GM23338 (cell line): ENCODE measurements around the gene NOTCH1. TPM values are rescaled to one million over a fixed set of nuclear protein-coding genes. Genes with fewer than 3 reads are reported as not detected.

Experiments
- ATAC-seq: fragments of 200-7000 bp; cut with Tn5 transposase; 3 replicates; pipeline ENCODE4 v1.9.1; 2020
- DNase-seq: peaks from one replicate; pipeline ENCODE4 v3.0.0-alpha.2; 2015; ENCODE audit warnings: low spot score
- H2AFZ ChIP-seq: fragments of 200-600 bp; sonication (generic); 2 replicates; pipeline ENCODE4 v1.8.0; 2016; ENCODE audit warnings: antibody characterized with exemption, mild to moderate bottlenecking, moderate library complexity
- H3F3A ChIP-seq: fragments of 200-600 bp; sonication (generic); replicated peaks from 2 replicates; pipeline ENCODE4 v1.8.0; 2017; ENCODE audit warnings: antibody characterized with exemption, mixed run types, low read depth
- H3K27ac ChIP-seq: fragments of 200-600 bp; sonication (generic); 2 replicates; pipeline ENCODE4 v1.6.1; 2016; ENCODE audit warnings: low read depth
- H3K27me3 ChIP-seq: fragments of 200-600 bp; sonication (generic); 2 replicates; pipeline ENCODE4 v1.8.0; 2016; ENCODE audit warnings: mild to moderate bottlenecking, mixed run types, moderate library complexity; ENCODE audit not compliant: insufficient read depth
- H3K36me3 ChIP-seq: fragments of 200-600 bp; sonication (generic); 2 replicates; pipeline ENCODE4 v1.8.0; 2016; ENCODE audit warnings: mild to moderate bottlenecking; ENCODE audit not compliant: insufficient read depth
- H3K4me1 ChIP-seq: fragments of 200-600 bp; sonication (generic); 2 replicates; pipeline ENCODE4 v1.8.0; 2016; ENCODE audit warnings: mild to moderate bottlenecking, moderate library complexity; ENCODE audit not compliant: insufficient read depth
- H3K4me2 ChIP-seq: fragments of 200-600 bp; sonication (generic); 2 replicates; pipeline ENCODE4 v1.7.1; 2017; ENCODE audit warnings: mixed run types
- H3K4me3 ChIP-seq: fragments of 200-600 bp; sonication (generic); 2 replicates; pipeline ENCODE4 v1.6.1; 2016; ENCODE audit warnings: mixed run types
- H3K79me2 ChIP-seq: fragments of 200-600 bp; sonication (generic); replicated peaks from 2 replicates; pipeline ENCODE4 v1.8.0; 2017; ENCODE audit warnings: mild to moderate bottlenecking; ENCODE audit not compliant: insufficient read depth
- H3K9me2 ChIP-seq: fragments of 200-600 bp; sonication (generic); 2 replicates; pipeline ENCODE4 v1.8.0; 2017; ENCODE audit not compliant: insufficient read depth
- H4K20me1 ChIP-seq: fragments of 200-600 bp; sonication (generic); replicated peaks from 2 replicates; pipeline ENCODE4 v1.8.0; 2017; ENCODE audit warnings: mild to moderate bottlenecking; ENCODE audit not compliant: insufficient read depth
- H3K27ac Mint-ChIP-seq: 2 replicates; pipeline ENCODE4 v1.8.0; 2020; ENCODE audit warnings: inconsistent platforms, mild to moderate bottlenecking, moderate library complexity, mixed read lengths
- H3K27me3 Mint-ChIP-seq: 3 replicates; pipeline ENCODE4 v1.8.0; 2022; ENCODE audit warnings: low read depth, mild to moderate bottlenecking, moderate library complexity, mixed read lengths, inconsistent platforms; ENCODE audit not compliant: insufficient read depth, poor library complexity
- H3K36me3 Mint-ChIP-seq: 3 replicates; pipeline ENCODE4 v1.8.0; 2021; ENCODE audit warnings: low read depth, mild to moderate bottlenecking, inconsistent platforms, moderate library complexity, mixed read lengths
- H3K4me1 Mint-ChIP-seq: 3 replicates; pipeline ENCODE4 v1.8.0; 2020; ENCODE audit warnings: mild to moderate bottlenecking, inconsistent platforms, mixed read lengths
- H3K4me3 Mint-ChIP-seq: 3 replicates; pipeline ENCODE4 v1.8.0; 2021; ENCODE audit warnings: moderate library complexity, mild to moderate bottlenecking, inconsistent platforms, mixed read lengths
- H3K9me3 Mint-ChIP-seq: 3 replicates; pipeline ENCODE4 v1.8.0; 2020; ENCODE audit warnings: moderate library complexity, mild to moderate bottlenecking, inconsistent platforms, mixed read lengths
- ETS1 ChIP-seq: IDR thresholded peaks from 2 replicates; pipeline ENCODE4 v1.6.1; 2016; ENCODE audit warnings: antibody characterized with exemption
- EZH2 ChIP-seq: fragments of 200-600 bp; sonication (generic); IDR thresholded peaks from one replicate; pipeline ENCODE4 v1.8.0; 2017; ENCODE audit warnings: antibody characterized with exemption, mild to moderate bottlenecking, low read depth; ENCODE audit not compliant: unreplicated experiment
- EZH2phosphoT487 ChIP-seq: fragments of 200-600 bp; sonication (generic); IDR thresholded peaks from one replicate; pipeline ENCODE4 v1.8.1; 2018; ENCODE audit warnings: antibody characterized with exemption; ENCODE audit not compliant: unreplicated experiment
- JUNB ChIP-seq: IDR thresholded peaks from one replicate; pipeline ENCODE4 v1.6.1; 2016; ENCODE audit warnings: antibody characterized with exemption; ENCODE audit not compliant: unreplicated experiment
- NANOG ChIP-seq: IDR thresholded peaks from 2 replicates; pipeline ENCODE4 v1.6.1; 2016; ENCODE audit warnings: antibody characterized with exemption, borderline replicate concordance
- POLR2AphosphoS5 ChIP-seq: IDR thresholded peaks from 2 replicates; pipeline ENCODE4 v1.6.1; 2016; ENCODE audit warnings: antibody characterized with exemption, low read depth
- REST ChIP-seq: IDR thresholded peaks from one replicate; pipeline ENCODE4 v1.6.1; 2018; ENCODE audit warnings: antibody characterized with exemption; ENCODE audit not compliant: unreplicated experiment
- STAT1 ChIP-seq: IDR thresholded peaks from one replicate; pipeline ENCODE4 v1.6.1; 2016; ENCODE audit warnings: antibody characterized with exemption; ENCODE audit not compliant: unreplicated experiment
- ZNF114 ChIP-seq: fragments of 250-450 bp; sonication (Bioruptor Pico); IDR thresholded peaks from 2 replicates; pipeline ENCODE4 v1.5.0; 2020; ENCODE audit warnings: mild to moderate bottlenecking, moderate library complexity
- ZNF331 ChIP-seq: fragments of 250-450 bp; sonication (Bioruptor Pico); IDR thresholded peaks from 2 replicates; pipeline ENCODE4 v1.5.0; 2020; ENCODE audit warnings: low read depth, mild to moderate bottlenecking, moderate library complexity
- polyA plus RNA-seq: library from polyadenylated mRNA; unstranded; fragments of >200 nt; fragmentation: Nextera tagmentation; extraction: Ambion mirVana; gene quantifications from 2 replicates; pipeline ENCODE4 v1.2.1, GENCODE V29; 2016
- total RNA-seq: library from RNA; depleted of rRNA; stranded (reverse); fragments of >200 nt; shearing (Covaris generic); gene quantifications from 2 replicates; pipeline ENCODE4 v1.2.3, GENCODE V29; 2014
- TF ChIP-seq, protein P1 (sequence below), 2 experiments: fragments of 200-600 bp in 1 of 2; sonication (generic) in 1 of 2; conservative IDR thresholded peaks; 2 replicates each; pipeline versions ENCODE4 v1.5.1 to v1.6.1; 2016 to 2017; ENCODE audit warnings: antibody characterized with exemption in 2 of 2, low read depth in 2 of 2, mild to moderate bottlenecking in 2 of 2, moderate library complexity in 1 of 2

The NOTCH1 gene
- total and polyA plus RNA-seq, 2 experiments from 2014 or later, result 9.9 to 97.2 TPM

- Histone ChIP-seq H2AFZ (no peak overlapping the region), H3K9me2 (no peaks in the 10 kb centered on the region), H3K36me3 (no peaks in the 10 kb centered on the region), H4K20me1 (peaks cover 10% of the 10 kb centered on the region; the same call in 1 of the 2 replicates), H3F3A (peaks cover 4% of the 10 kb centered on the region; the same call in 1 of the 2 replicates), H3K27me3 (no peaks in the 10 kb centered on the region), H3K4me1 (peaks cover 3% of the 10 kb centered on the region; the same call in 1 of the 2 replicates), H3K27ac (no peak overlapping the region), H3K4me3 (no peak overlapping the region), H3K79me2 (peaks cover 76% of the 10 kb centered on the region), H3K4me2 (no peak overlapping the region)
- H3K27me3 Mint-ChIP-seq, result peaks cover 11% of the 10 kb centered on the region
- no peak for TF ChIP-seq POLR2AphosphoS5
- TF ChIP-seq ETS1, result no peak
- no peak for TF ChIP-seq ZNF331
- TF ChIP-seq STAT1, result no peak
- no peak for TF ChIP-seq NANOG
- no peak for TF ChIP-seq EZH2
- TF ChIP-seq REST, result no peak
- TF ChIP-seq, protein P1, sequence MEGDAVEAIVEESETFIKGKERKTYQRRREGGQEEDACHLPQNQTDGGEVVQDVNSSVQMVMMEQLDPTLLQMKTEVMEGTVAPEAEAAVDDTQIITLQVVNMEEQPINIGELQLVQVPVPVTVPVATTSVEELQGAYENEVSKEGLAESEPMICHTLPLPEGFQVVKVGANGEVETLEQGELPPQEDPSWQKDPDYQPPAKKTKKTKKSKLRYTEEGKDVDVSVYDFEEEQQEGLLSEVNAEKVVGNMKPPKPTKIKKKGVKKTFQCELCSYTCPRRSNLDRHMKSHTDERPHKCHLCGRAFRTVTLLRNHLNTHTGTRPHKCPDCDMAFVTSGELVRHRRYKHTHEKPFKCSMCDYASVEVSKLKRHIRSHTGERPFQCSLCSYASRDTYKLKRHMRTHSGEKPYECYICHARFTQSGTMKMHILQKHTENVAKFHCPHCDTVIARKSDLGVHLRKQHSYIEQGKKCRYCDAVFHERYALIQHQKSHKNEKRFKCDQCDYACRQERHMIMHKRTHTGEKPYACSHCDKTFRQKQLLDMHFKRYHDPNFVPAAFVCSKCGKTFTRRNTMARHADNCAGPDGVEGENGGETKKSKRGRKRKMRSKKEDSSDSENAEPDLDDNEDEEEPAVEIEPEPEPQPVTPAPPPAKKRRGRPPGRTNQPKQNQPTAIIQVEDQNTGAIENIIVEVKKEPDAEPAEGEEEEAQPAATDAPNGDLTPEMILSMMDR (conservative IDR thresholded peaks at IDR 0.05; ENCODE audit: low read depth in 2 of 2), result no peak
- TF ChIP-seq JUNB, result no peak
- no peaks in the 10 kb centered on the region for H3K9me3 Mint-ChIP-seq
- H3K36me3 Mint-ChIP-seq, result peaks cover 20% of the 10 kb centered on the region; the same call in 2 of the 3 replicates
- no peak overlapping the region for H3K4me3 Mint-ChIP-seq
- H3K27ac Mint-ChIP-seq, result no peak overlapping the region
- ATAC-seq, result no peak
- no peak for DNase-seq
- peaks cover 26% of the 10 kb centered on the region for H3K4me1 Mint-ChIP-seq
Observed at GRCh38 chr9:136535070-136535469, 10.8 kb downstream of the NOTCH1 start.

- Histone ChIP-seq H3K4me3 (no peak overlapping the region), H3F3A (peaks cover 4% of the 10 kb centered on the region; the same call in 1 of the 2 replicates), H3K27me3 (no peaks in the 10 kb centered on the region), H3K4me1 (peaks cover 7% of the 10 kb centered on the region; the same call in 1 of the 2 replicates), H3K36me3 (no peaks in the 10 kb centered on the region), H3K27ac (no peak overlapping the region), H3K9me2 (no peaks in the 10 kb centered on the region), H4K20me1 (peaks cover 4% of the 10 kb centered on the region; the same call in 1 of the 2 replicates), H3K79me2 (peaks cover 70% of the 10 kb centered on the region), H3K4me2 (no peak overlapping the region), H2AFZ (no peak overlapping the region)
- H3K27me3 Mint-ChIP-seq, result peaks cover 11% of the 10 kb centered on the region
- H3K27ac Mint-ChIP-seq, result peak overlapping the region; percentile 61
- ATAC-seq (no peak), DNase-seq (no peak)
- peaks cover 20% of the 10 kb centered on the region for H3K4me1 Mint-ChIP-seq
- H3K9me3 Mint-ChIP-seq, result no peaks in the 10 kb centered on the region
- H3K36me3 Mint-ChIP-seq, result peaks cover 14% of the 10 kb centered on the region; the same call in 2 of the 3 replicates
- H3K4me3 Mint-ChIP-seq, result no peak overlapping the region
- no peak for TF ChIP-seq POLR2AphosphoS5
- TF ChIP-seq ETS1, result no peak
- TF ChIP-seq, protein P1 (conservative IDR thresholded peaks at IDR 0.05; ENCODE audit: low read depth in 2 of 2), result no peak
- TF ChIP-seq EZH2, result no peak
- TF ChIP-seq ZNF331, result no peak
- no peak for TF ChIP-seq ZNF114 (CRISPR knock-in tag)
- no peak for TF ChIP-seq STAT1
- no peak for TF ChIP-seq JUNB
- no peak for TF ChIP-seq EZH2phosphoT487
Observed at GRCh38 chr9:136534366-136534765, 11.5 kb downstream of the NOTCH1 start.
